A549 (cell line): ENCODE measurements around the gene ATP8B4. TPM values are rescaled to one million over a fixed set of nuclear protein-coding genes. Genes with fewer than 3 reads are reported as not detected.

Experiments used
- ATAC-seq, 2 experiments: fragments of 200-7000 bp in 1 of 2; fragments of >200 bp in 1 of 2; cut with Nextera tagmentation in 1 of 2; cut with Tn5 transposase in 1 of 2; 3 replicates each; pipeline versions ENCODE4 v1.8.0 to v1.9.1; 2018 to 2020; ENCODE audit warnings: mild to moderate bottlenecking in 1 of 2, moderate library complexity in 1 of 2
- CTCF ChIA-PET: fragments of 300-600 bp; sonication (Branson Sonifier 250); formaldehyde crosslinking; extraction: SDS; loops from one replicate; lab custom pipeline; 2021; ENCODE audit warnings: antibody characterized with exemption, inconsistent platforms; lab: Yijun Ruan, JAX
- POLR2A ChIA-PET: fragments of 350-600 bp; formaldehyde crosslinking; extraction: SDS; loops from one replicate; lab custom pipeline; 2021; ENCODE audit warnings: antibody characterized with exemption, inconsistent platforms; lab: Yijun Ruan, JAX
- DNase-seq, 2 experiments: peaks; one replicate each; pipeline versions ENCODE4 v3.0.0 to v3.0.0-alpha.2; 2011 to 2016; ENCODE audit warnings: low read depth in 1 of 2, low spot score in 1 of 2
- FAIRE-seq: peaks from 2 replicates; lab custom pipeline; 2011; peaks lifted over from hg19 to GRCh38; lab: Jason Lieb, UNC
- H3K27ac ChIP-seq, 2 experiments: fragments of >200 bp; sonication (Bioruptor Twin); formaldehyde crosslinking; 3 replicates each; pipeline ENCODE4 v1.5.1; 2016 to 2017
- H3K4me1 ChIP-seq: fragments of >200 bp; sonication (Bioruptor Twin); formaldehyde crosslinking; 3 replicates; pipeline ENCODE4 v1.6.1; 2016
- H3K4me2 ChIP-seq: fragments of >200 bp; sonication (Bioruptor Twin); formaldehyde crosslinking; 3 replicates; pipeline ENCODE4 v1.6.1; 2016
- H3K4me3 ChIP-seq: fragments of >200 bp; sonication (Bioruptor Twin); formaldehyde crosslinking; 3 replicates; pipeline ENCODE4 v1.5.1; 2016
- H3K9me3 ChIP-seq: fragments of >200 bp; sonication (Bioruptor Twin); formaldehyde crosslinking; 3 replicates; pipeline ENCODE4 v1.6.1; 2016
- CBX2 ChIP-seq: fragments of 200-600 bp; sonication (generic); IDR thresholded peaks from 2 replicates; pipeline ENCODE4 v1.6.1; 2016; ENCODE audit warnings: low read depth, mild to moderate bottlenecking, borderline replicate concordance
- CBX8 ChIP-seq: fragments of 200-600 bp; sonication (generic); IDR thresholded peaks from 2 replicates; pipeline ENCODE4 v1.6.1; 2016
- EP300 ChIP-seq, 2 experiments: fragments of >200 bp; sonication (Bioruptor Twin); formaldehyde crosslinking; IDR thresholded peaks; 2 replicates in 1 of 2; 3 replicates in 1 of 2; pipeline ENCODE4 v1.6.1; 2016 to 2017
- ESRRA ChIP-seq: fragments of 150-350 bp; IDR thresholded peaks from 2 replicates; pipeline ENCODE4 v1.6.1; 2014; ENCODE audit warnings: mild to moderate bottlenecking, low read length, borderline replicate concordance
- FOSB ChIP-seq: fragments of 250-450 bp; sonication (Bioruptor Pico); IDR thresholded peaks from 2 replicates; pipeline ENCODE4 v1.5.0; 2020; ENCODE audit warnings: mild to moderate bottlenecking, moderate library complexity
- FOSL2 ChIP-seq, 2 experiments: fragments of 450-650 bp in 1 of 2; fragments of >200 bp in 1 of 2; sonication (Bioruptor Twin) in 1 of 2; formaldehyde crosslinking; IDR thresholded peaks; 2 replicates each; pipeline versions ENCODE4 v1.5.0 to v1.6.1; 2016 to 2020; ENCODE audit warnings: mild to moderate bottlenecking in 1 of 2, moderate library complexity in 1 of 2
- GATA3 ChIP-seq: IDR thresholded peaks from 2 replicates; pipeline ENCODE4 v1.6.1; 2012; ENCODE audit warnings: borderline replicate concordance
- KDM1A ChIP-seq: fragments of 200-600 bp; sonication (generic); IDR thresholded peaks from 2 replicates; pipeline ENCODE4 v1.6.1; 2016; ENCODE audit warnings: low read depth, mild to moderate bottlenecking
- MAZ ChIP-seq: fragments of 150-350 bp; IDR thresholded peaks from 2 replicates; pipeline ENCODE4 v1.6.1; 2014; ENCODE audit warnings: antibody characterized with exemption, low read depth, low read length, borderline replicate concordance
- PHF8 ChIP-seq: fragments of 200-600 bp; sonication (generic); IDR thresholded peaks from 2 replicates; pipeline ENCODE4 v1.6.1; 2016; ENCODE audit warnings: low read depth, mild to moderate bottlenecking, antibody characterized with exemption, moderate library complexity, borderline replicate concordance
- RNF2 ChIP-seq: fragments of 200-600 bp; sonication (generic); IDR thresholded peaks from 2 replicates; pipeline ENCODE4 v1.6.1; 2016; ENCODE audit warnings: low read depth, mild to moderate bottlenecking, antibody characterized with exemption, moderate library complexity, borderline replicate concordance
- TP53 ChIP-seq: fragments of 250-450 bp; sonication (Bioruptor Pico); IDR thresholded peaks from 2 replicates; pipeline ENCODE4 v1.5.0; 2021; ENCODE audit warnings: mild to moderate bottlenecking, moderate library complexity
- WGBS: methylation state at CpG from one replicate; pipeline ENCODE4 v1.1.6; 2017; ENCODE audit errors: missing lambda C conversion rate; 5-methylcytosine and 5-hydroxymethylcytosine counted together
- polyA plus RNA-seq, 4 experiments: library from polyadenylated mRNA; depleted of rRNA in 3 of 4; stranded (reverse); fragments of >200 nt; fragmentation: RNase III in 1 of 4; extraction: RNeasy Plus Mini Kit Qiagen cat#74134 plus additional on column Dnase treatment in 1 of 4; gene quantifications; 2 replicates in 3 of 4; 3 replicates in 1 of 4; pipeline ENCODE4 v1.2.3, GENCODE V29; 2011 to 2017
- TF ChIP-seq, protein P1 (sequence below): fragments of 450-650 bp; IDR thresholded peaks from 2 replicates; pipeline ENCODE4 v1.6.1; 2014; ENCODE audit warnings: antibody characterized with exemption
- TF ChIP-seq, protein P2 (sequence below): fragments of >200 bp; sonication (Bioruptor Twin); formaldehyde crosslinking; IDR thresholded peaks from 2 replicates; pipeline ENCODE4 v1.6.1; 2016
- TF ChIP-seq, protein P3 (sequence below): fragments of 200-600 bp; sonication (generic); IDR thresholded peaks from 2 replicates; pipeline ENCODE4 v1.6.1; 2016; ENCODE audit warnings: antibody characterized with exemption, mild to moderate bottlenecking, moderate library complexity
- TF ChIP-seq, protein P4 (sequence below): IDR thresholded peaks from 2 replicates; pipeline ENCODE4 v1.6.1; 2012
- TF ChIP-seq, protein P5 (sequence below): fragments of >200 bp; sonication (Bioruptor Twin); formaldehyde crosslinking; IDR thresholded peaks from 3 replicates; pipeline ENCODE4 v1.5.1; 2016

ATP8B4 gene
- polyA plus RNA-seq, 2 of the 4 experiments (the other 2 are of a cell fraction) = 0.88 to 1.7 TPM

DNA sequence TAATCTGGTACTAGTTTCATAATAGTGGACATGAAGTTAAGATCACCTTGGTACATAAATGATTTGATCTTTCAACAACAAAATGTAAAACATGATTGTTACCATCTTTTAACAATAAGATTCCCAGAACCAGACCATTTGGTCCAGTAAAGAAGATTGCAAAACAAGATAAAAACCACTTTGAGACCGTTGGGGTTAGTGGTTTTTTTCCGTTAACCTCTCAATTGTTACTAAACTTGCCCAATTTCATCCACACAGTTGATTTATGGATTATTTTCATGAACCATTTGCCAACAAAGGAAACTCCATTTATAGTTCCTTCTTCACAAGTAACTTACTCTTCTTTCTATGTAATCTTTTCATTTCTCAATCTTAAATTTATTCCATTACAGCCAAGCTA, 53.8 kb downstream of the ATP8B4 start:
- Histone ChIP-seq H3K4me2 (no peak overlapping the region), H3K4me3 (no peak overlapping the region), H3K4me1 (no peaks in the 10 kb centered on the region), H3K27ac (no peak overlapping the region), H3K9me3 (no peaks in the 10 kb centered on the region)
- 62% methylated on average over 2 of the region's 2 CpGs for WGBS
- FAIRE-seq = peak; percentile 90
- TF ChIP-seq, protein P1, sequence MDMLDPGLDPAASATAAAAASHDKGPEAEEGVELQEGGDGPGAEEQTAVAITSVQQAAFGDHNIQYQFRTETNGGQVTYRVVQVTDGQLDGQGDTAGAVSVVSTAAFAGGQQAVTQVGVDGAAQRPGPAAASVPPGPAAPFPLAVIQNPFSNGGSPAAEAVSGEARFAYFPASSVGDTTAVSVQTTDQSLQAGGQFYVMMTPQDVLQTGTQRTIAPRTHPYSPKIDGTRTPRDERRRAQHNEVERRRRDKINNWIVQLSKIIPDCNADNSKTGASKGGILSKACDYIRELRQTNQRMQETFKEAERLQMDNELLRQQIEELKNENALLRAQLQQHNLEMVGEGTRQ = no peak
- ChIA-PET POLR2A (no interaction called here), CTCF (interaction anchor here (1.2 kb wide), 1 partner anchor 14 kb away, joined by 3 read pairs; no protein-coding TSS in a partner anchor)
- DNase-seq = no peak
- ATAC-seq = no peak

DNA sequence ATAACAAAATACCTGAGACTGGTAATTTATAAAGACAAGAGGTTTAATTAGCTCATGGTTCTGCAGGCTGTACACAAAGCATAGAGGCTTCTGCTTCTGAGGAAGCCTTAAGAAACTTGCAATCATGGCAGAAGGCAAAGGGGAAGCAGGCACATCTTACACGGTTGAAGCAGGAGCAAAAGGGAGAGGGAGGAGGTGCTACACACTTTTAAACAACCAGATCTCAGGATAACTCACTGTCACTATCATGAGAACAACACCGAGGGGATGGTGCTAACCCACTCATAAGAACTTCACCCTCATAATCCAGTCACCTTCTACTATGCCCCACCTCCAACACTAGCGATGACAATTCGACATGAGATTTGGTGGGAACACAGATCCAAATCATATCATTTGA, 54.4 kb downstream of the ATP8B4 start:
- Histone ChIP-seq H3K4me3 (no peak overlapping the region), H3K4me2 (no peak overlapping the region), H3K9me3 (no peaks in the 10 kb centered on the region), H3K4me1 (no peaks in the 10 kb centered on the region)
- ATAC-seq = no peak
- POLR2A ChIA-PET = no interaction called here
- TF ChIP-seq EP300 (IDR thresholded peaks at IDR 0.05) (no peak), FOSL2 (IDR thresholded peaks at IDR 0.05) (no peak), FOSL2 (CRISPR knock-in tag; IDR thresholded peaks at IDR 0.05) (no peak), ESRRA (no peak), PHF8 (no peak), CBX2 (no peak), TP53 (CRISPR knock-in tag) (no peak), RNF2 (no peak), GATA3 (no peak), KDM1A (no peak), FOSB (CRISPR knock-in tag) (no peak), CBX8 (no peak), MAZ (no peak)
- TF ChIP-seq, protein P2, sequence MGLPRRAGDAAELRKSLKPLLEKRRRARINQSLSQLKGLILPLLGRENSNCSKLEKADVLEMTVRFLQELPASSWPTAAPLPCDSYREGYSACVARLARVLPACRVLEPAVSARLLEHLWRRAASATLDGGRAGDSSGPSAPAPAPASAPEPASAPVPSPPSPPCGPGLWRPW = no peak
- TF ChIP-seq, protein P3, sequence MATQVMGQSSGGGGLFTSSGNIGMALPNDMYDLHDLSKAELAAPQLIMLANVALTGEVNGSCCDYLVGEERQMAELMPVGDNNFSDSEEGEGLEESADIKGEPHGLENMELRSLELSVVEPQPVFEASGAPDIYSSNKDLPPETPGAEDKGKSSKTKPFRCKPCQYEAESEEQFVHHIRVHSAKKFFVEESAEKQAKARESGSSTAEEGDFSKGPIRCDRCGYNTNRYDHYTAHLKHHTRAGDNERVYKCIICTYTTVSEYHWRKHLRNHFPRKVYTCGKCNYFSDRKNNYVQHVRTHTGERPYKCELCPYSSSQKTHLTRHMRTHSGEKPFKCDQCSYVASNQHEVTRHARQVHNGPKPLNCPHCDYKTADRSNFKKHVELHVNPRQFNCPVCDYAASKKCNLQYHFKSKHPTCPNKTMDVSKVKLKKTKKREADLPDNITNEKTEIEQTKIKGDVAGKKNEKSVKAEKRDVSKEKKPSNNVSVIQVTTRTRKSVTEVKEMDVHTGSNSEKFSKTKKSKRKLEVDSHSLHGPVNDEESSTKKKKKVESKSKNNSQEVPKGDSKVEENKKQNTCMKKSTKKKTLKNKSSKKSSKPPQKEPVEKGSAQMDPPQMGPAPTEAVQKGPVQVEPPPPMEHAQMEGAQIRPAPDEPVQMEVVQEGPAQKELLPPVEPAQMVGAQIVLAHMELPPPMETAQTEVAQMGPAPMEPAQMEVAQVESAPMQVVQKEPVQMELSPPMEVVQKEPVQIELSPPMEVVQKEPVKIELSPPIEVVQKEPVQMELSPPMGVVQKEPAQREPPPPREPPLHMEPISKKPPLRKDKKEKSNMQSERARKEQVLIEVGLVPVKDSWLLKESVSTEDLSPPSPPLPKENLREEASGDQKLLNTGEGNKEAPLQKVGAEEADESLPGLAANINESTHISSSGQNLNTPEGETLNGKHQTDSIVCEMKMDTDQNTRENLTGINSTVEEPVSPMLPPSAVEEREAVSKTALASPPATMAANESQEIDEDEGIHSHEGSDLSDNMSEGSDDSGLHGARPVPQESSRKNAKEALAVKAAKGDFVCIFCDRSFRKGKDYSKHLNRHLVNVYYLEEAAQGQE = no peak
- TF ChIP-seq, protein P4, sequence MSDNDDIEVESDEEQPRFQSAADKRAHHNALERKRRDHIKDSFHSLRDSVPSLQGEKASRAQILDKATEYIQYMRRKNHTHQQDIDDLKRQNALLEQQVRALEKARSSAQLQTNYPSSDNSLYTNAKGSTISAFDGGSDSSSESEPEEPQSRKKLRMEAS = no peak
- TF ChIP-seq, protein P5, sequence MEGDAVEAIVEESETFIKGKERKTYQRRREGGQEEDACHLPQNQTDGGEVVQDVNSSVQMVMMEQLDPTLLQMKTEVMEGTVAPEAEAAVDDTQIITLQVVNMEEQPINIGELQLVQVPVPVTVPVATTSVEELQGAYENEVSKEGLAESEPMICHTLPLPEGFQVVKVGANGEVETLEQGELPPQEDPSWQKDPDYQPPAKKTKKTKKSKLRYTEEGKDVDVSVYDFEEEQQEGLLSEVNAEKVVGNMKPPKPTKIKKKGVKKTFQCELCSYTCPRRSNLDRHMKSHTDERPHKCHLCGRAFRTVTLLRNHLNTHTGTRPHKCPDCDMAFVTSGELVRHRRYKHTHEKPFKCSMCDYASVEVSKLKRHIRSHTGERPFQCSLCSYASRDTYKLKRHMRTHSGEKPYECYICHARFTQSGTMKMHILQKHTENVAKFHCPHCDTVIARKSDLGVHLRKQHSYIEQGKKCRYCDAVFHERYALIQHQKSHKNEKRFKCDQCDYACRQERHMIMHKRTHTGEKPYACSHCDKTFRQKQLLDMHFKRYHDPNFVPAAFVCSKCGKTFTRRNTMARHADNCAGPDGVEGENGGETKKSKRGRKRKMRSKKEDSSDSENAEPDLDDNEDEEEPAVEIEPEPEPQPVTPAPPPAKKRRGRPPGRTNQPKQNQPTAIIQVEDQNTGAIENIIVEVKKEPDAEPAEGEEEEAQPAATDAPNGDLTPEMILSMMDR = no peak
- TF ChIP-seq, all 56 proteins: peak for 0
- no peak overlapping the region for H3K27ac ChIP-seq
- 59% methylated on average over 4 of the region's 4 CpGs for WGBS
- DNase-seq (no peak), FAIRE-seq (no peak)
- CTCF ChIA-PET = interaction anchor here (5.7 kb wide), 1 partner anchor 12 kb away, joined by 39 read pairs; no protein-coding TSS in a partner anchor
